Stimulated activated CD8-positive, alpha-beta memory T cell treated with anti-CD3 and anti-CD28 coated beads, Interleukin-2, amount 100 ng/mL, for 48 hours (primary cell): Measurements from ENCODE around the gene CISD1.
A peak's percentile ranks its signal among the peaks of the same experiment; 100 is the strongest.

Source experiments
- DNase-seq, 2 donors: peaks; one replicate each; pipeline ENCODE4 v3.0.0-alpha.2; 2020; ENCODE audit warnings: low read depth in 2 of 2

CISD1 gene

DNA sequence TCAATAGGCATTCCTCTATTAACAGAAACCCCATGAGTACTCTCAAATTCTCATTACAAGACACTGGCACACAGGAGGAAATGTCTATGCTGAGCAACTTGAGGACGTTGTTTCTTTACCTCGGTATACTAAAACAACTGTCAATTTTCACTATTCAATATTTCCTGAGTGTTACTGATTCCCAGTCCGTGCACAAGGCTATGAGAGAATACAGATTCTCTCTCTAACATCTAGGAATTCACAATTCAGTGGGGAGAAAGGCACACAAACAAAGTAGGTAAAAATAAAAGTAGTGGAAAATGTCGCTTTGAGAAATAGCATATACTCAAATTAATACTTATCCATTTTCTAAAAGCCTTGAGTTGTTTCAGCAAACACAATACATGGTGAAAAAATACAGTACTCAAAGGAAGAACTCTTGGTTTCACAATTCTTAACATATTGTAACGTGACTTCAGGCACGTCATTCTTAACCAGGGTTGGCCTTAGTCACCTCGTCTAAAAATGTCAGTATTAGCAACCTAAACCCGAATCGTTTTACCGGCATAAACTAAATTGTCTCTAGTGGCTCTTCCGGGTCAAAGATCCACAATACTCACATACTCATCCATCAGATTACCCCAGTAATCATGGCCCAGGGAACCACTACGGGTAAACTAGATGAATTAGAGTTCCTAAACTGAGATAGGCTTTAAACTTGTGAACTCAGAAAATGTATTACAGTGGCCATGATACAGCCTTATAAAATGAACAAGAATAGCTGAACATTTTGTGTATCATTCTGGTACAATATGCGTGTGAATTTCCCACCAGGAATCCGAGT, 2.7 kb upstream of the CISD1 start:
- no peak for DNase-seq

DNA sequence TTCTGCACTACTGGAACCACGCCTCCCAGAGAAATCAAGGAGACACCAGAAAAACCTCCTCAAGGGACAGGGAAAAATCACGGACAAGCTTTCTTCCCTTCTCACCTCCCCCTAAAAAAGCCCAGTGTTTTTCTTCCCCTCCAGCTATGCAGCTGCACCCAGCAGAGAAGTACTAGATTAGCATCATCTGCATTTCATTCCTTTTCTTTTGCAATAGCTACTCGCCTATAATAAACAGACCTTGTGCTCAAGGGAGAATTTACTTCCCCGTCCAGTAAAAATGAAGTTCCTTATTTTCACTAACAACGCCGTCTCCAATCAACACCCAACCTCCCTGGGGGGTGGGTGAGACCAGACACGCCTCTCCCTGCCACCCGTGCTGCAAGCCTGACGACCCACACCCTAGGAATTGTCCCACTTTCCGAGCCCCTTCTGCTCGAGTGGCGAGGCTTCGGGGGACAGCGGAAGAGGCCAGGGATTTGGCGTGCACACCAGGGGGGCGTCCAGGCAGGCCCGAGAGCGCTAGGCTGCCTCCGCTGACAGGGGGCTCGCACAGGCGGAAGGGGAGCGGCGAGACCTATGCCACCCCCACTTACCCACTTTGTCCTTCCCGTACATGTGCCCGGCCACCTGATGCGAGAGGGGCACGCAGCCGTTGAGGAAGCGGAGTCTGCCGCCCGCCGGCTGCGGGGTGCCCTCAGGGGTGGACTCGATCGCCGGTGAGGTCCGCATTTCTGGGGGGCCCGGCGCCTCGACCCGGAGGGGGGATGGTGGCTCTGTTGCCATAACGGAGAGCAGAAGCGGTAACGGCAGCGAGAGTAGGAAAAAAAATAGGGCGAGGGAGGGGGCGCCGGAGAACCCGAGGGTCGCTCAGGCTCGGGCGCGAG, 1.9 kb upstream of the CISD1 start:
- DNase-seq = no peak

DNA sequence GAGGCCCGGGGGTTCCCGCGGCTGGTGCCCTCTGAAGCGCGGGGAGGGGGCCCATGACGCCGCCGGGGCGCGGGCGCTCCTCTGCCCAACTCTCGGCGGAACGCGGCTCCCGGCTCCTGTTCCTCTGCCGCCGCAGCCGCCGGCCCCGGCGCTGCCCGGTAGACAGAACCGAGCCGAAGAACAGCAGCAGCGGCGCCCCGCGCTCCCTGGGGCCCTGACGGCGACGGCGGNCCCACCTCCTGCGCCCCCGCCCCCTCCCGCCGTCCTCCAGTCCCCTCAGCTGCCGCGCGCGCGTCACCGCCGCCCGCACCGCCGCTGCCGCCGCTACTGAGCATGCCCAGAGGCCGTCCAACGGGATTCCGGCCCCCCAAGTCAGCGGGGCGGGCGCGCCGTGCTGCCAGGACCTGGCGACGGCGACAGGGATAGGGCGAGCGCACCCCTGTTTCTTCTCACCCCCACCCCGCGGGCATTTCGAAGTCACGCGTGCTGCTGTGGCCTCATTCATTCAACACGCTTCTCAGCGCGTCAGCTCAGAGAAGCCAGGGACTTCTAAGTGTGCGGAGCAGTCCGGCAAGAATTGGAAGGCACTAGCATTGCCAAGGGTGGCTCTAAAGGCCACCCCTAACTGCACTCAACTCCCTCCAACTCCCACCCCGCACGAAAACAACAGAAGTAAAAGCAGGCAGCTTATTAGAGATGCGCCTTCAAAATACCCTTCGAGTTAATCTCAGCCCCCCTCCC, 1.1 kb upstream of the CISD1 start, which contains the start of gene IPMK:
Gene IPMK (minus strand): TSS at position 182 of the 741 bp plus-strand sequence. CDS start 283 bp downstream, outside the sequence.
- peak; percentile 93 to 95 for DNase-seq

- DNase-seq = no peak
Measured at GRCh38 chr10:58268454-58268945, 462 bp upstream of the CISD1 start.

DNA sequence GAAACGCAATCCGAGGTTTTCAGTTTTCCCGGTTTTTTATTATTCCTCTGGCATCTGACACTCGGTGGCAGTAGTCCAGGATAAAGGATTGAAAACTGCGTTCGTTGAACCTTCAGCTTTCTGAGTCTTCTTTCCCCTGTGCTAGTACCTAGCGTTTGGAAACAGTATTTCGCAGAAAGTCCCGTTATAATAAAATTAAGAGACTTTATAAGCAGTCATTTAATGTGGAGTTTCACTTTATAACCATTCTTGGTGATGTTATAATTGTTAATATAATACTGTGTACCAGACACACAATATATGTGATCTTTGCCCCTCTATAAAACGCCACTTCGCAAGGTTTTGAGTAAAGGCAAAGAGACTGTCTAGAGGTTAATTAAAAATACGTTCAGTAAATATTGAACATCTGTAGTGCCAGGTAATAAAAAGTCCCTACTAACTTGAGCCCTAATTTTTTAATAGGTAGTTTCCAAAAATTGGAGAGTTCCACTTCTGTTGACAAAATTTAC, 874 bp downstream of the CISD1 start:
- DNase-seq = no peak

DNA sequence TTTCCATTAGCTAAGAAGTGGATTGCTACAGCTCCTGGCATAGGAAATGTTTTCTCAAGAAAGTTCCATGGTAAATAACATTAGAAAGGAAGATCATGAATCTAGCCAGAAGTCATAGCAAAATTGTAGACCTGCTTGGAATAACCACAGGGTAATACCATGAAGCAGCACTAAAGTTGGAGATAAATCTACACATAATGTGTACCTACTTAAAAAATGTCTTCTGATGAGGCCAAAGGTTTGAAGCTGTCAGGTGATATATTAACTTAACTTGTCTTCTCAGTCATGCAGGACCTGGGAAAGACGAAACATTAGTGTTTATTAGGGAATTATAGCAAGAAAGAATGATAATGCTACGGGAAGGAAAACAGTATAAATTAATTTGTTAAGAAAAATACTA, 6.3 kb downstream of the CISD1 start:
- DNase-seq = no peak

- DNase-seq = no peak
Measured at GRCh38 chr10:58275908-58276307, 6.9 kb downstream of the CISD1 start.

DNA sequence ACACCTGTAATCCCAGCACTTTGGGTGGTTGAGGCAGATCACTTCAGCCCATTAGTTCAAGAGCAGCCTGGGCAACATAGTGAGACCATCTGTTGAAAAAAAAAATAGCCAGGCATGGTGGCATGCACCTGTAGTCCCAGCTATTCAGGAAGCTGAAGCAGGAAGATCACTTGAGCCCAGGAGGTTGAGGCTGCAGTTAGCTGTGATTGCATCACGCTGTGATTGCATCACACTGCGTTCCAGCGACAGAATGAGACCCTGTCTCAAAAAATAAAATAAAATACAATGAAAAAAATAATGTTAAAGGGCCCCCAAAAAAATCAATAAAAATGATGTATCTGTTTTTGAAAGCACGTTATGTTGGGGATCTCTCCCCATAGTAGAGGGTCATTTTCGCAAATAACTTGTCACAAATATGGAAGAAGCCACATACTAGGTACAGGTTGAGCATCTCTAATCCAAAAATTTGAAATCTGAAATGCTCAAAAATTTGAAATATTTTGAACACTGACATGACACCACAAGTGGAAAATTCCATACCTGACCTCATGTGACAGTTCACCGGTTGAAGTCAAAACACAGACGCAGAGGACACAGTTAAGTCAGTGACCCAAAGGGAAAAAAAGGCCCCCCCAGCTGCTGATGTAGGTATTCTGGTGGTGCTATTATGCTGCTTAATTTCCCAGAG, 9.5 kb downstream of the CISD1 start:
- DNase-seq = no peak

GRCh38 chr10:58278962-58279307, 10.0 kb downstream of the CISD1 start:
- DNase-seq = no peak

GRCh38 chr10:58280477-58280876, 11.5 kb downstream of the CISD1 start:
- no peak for DNase-seq

- DNase-seq = no peak
Measured at GRCh38 chr10:58281092-58281752, 12.3 kb downstream of the CISD1 start.

- DNase-seq = no peak
Measured at GRCh38 chr10:58282615-58283014, 13.7 kb downstream of the CISD1 start.

GRCh38 chr10:58291538-58292174, 22.7 kb downstream of the CISD1 start:
- no peak for DNase-seq

DNA sequence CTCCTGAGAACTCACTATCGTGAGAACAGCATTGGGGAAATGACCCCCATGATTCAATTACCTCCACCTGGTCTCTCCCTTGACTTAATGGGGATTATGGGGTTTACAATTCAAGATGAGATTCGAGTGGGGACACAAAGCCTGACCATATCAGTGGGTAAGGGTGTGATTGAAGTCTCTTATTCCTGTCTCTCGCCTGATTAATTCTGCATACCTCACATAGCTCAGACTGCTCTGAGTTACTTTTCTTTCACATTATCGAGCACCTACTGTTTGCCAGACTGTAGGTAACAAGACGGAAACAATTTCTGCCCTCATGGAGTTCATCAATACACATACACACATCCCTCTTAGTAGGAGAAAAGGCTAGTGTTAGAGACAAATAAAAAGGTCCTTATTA, 25.0 kb downstream of the CISD1 start:
- no peak for DNase-seq

- peak; percentile 21 to 28 for DNase-seq
Measured at GRCh38 chr10:58299580-58299979, 30.6 kb downstream of the CISD1 start.

DNA sequence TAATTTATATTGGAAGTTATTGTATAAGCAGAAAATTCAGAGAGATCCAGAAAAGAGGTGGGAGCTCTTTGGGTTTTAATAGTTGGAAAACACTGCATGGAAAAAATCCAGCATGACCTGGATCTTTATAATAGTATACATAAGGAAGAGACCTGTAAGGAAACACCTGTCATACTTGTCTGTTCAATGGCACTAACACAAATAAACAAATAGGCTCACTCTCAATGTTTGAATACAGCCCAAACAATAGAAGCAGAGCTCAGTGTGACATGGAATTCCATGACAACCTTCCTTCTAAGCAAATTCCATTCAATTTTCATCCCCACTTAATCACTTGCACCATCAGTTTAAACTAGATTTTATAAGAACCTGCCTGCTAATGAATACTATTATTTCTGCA, 31.7 kb downstream of the CISD1 start:
- no peak for DNase-seq

GRCh38 chr10:58302254-58302653, 33.3 kb downstream of the CISD1 start:
- no peak for DNase-seq

DNA sequence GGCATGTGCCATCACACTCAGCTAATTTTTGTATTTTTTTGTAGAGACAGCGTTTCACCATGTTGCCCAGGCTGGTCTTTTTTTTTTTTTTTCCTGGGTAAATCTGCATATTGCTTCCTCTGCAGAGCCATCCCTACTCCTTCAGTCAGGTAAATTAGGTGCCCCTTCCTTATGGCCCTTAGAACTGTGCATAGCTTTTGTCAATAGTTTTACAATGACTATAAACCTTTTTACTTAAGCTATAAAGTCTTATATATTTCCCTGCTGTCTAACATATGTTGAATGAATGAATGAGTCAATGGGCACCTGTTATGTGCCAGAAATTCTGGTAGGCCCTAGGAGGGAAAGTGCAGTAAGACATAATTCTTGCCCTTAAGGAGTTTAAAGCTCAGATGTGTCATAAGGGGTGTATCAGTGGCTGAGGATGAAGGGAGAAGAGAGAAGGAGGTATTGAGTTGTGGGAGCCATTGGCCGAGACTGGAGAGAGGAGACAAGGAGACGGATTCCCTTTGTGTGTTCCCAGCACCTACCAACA, 35.2 kb downstream of the CISD1 start:
- no peak for DNase-seq

- no peak for DNase-seq
Measured at GRCh38 chr10:58305821-58306220, 36.9 kb downstream of the CISD1 start.

DNA sequence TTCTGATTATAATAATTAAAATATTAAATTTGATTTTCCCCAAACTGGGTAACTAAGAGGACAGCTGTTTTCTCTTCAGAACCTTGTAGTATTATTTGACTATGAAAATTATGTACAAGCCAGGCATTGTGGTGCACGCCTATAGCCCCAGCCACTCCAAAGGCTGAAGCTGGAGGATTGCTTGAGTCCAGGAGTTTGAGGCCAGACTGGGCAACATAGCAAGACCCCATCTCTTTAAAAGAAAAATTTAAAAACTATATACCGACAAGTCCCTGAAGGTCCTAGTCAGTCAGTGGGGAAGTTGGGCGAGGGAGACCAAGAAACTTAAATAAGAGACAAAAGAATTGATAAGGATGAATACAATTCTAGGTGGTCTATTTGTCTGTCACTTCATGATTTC, 38.7 kb downstream of the CISD1 start:
- DNase-seq = no peak
